HG02588 (cell line): ENCODE results near the gene GRIK1.
"Not testable (repeated sequence)": the region's sequence is repeated elsewhere in the genome, so short reads cannot be mapped to it uniquely, and the experiment has no call there.

Experiments
- ATAC-seq: cut with Tn5 transposase; IDR thresholded peaks from one replicate; pipeline ENCODE4 v1.9.1; 2021; ENCODE audit warnings: mild to moderate bottlenecking, moderate library complexity; ENCODE audit not compliant: unreplicated experiment

The GRIK1 gene

DNA sequence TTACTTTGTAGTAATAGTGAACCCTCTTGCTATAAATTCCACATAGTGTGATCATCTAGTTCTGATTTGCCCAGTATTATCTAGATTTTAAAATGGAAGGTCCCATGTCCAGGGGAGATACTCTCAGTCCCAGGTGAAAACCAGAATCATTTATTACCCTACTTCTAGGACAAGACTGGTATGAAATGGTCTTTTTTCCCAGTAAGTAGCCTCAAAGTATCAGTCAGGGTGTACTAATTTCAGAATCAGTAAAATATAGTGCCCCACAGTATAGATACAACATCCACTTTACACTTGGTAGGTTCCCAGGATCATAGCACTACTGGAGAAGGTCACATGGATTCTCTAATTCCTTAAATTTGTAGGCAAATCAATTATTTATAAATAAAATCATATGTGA, 318.3 kb downstream of the GRIK1 start:
- no peak for ATAC-seq

DNA sequence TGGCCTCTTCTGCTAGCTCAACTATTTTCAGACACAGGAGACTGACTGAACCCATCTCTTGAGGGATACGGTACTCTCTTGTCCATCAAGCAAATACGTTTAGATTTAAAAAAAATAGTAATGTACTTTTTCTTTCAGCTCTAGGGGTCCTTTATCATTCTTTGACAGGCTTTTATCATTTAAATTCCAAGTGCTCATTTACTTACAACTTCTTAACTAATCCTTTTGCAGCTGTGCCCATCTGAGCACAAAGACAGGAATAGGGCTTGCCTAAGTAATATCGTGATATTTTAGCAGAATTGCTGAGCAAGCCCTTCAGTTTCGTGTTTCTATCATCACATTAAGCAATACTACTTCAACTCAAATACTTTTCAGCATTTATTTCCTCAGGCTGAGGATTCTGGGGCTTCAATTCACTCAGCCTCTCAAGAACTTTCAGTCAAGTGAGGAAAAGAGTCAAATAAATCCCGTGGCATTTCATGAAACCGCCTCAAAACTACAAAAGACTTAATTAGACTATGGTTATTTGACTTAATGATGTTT, 323.5 kb downstream of the GRIK1 start:
- no peak for ATAC-seq

DNA sequence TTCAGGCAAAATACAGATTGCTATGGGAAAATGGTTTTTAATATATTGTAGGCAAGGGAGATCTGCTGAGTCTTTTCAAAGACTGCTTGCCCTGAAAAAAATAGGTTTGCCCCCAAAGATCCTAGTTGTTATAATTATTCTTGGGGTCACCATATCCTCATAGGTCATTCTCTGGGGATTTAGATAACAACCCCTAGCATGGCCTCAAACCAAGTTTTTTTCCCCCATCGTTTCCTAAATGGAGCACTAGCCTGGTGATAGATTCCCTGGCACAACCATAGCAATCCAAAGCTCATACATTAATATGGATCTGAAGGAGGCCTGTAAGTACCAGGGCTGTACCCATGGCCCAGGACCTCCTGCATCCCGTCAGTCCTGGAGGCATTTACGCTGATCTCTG, 325.9 kb downstream of the GRIK1 start:
- ATAC-seq = no peak

DNA sequence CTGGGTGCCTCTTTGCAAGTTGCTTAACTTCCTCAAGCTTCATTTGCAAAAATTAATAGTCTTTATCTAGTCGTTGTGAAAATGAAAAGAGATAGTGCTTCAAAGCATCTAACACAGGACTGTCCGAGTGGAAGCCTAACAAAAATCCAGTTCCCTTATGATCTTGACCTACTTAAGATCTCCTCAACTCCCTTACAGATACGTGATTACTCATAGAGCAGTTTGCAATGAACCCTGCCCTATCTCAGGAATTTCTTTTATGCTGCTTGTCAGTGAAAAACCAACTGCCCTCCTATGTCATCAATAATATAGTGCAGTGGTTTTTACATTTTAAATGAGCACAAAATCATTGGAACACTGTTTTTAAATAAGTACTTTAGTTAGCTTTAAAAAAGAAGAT, 326.8 kb downstream of the GRIK1 start:
- ATAC-seq = no peak

DNA sequence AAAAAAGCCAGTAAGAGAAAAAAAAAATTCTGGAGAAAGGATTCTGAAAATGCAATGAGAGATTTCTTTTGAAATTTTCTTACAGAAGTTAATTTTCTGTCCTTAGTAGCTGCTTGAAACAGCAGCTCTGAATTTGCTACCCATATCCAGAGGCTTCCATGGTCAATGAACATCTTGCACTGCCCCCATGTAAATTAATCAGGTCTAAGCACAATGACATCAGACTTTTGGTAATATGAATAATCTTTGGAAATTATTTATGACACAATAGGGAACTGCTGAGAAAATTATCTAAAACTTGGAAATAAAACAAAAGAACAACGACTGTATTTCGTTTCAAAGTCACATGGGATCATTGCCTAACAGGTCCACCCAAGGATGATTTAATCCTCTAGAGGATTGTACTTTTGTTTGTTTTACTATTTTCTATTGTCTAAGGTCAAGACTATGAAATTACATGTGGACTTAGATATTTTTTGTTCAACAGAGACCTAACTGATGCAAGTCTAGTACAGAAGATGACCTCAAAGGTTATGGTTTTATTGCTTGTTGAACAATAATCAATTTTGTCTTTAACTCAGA, 328.9 kb downstream of the GRIK1 start:
- ATAC-seq = no peak

DNA sequence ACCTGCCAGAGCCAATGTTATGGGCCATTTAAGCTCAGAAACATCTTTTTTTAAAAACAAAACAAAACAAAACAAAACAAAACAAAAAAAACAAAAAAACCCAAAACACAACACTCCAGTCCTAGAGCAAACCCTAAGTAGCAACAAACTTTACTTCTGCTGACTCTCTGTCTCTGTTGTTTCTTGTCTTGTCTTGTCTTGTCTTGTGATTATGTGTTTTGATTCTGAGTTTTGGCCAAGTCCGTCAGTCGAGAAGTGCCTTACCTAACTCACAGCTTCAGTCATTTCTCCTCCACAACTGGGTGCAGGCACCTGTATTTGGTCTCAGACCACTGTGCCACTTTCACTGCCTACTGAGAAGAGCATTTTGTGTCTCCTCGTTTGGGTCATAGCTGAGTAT, 333.2 kb downstream of the GRIK1 start:
- ATAC-seq = no peak

DNA sequence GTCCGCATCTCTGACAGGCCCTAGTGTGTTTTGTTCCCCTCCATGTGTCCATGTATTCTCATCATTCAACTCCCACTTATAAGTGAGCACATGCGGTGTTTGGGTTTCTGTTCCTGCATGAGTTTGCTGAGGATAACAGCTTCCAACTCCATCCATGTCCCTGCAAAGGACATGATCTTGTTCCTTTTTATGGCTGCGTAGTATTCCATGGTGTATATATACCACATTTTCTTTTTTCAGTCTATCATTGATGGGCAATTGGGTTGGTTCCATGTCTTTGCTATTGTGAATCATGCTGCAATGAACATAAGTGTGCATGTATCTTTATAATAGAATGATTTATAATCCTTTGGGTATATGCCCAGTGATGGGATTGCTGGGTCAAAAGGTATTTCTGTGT, 334.6 kb downstream of the GRIK1 start:
- not testable (repeated sequence) for ATAC-seq

DNA sequence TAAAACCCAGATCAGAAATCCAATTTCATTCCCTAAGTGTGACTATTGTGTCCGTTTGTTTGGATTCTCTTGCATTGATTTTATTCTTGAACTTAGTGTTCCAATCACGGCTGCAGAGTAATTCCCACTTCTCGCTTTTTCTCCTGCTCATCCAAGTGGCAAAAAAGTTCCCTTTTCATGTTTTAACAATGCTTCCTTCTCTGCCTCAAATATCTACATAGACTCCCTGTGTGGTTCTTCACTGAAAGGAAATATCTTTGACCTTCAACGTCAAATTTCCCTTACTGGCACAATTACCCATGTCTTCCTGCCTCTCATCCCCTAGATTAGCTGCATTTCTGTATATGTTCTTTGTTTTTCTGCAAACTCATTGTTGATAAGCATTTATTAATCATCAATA, 335.7 kb downstream of the GRIK1 start:
- no peak for ATAC-seq

DNA sequence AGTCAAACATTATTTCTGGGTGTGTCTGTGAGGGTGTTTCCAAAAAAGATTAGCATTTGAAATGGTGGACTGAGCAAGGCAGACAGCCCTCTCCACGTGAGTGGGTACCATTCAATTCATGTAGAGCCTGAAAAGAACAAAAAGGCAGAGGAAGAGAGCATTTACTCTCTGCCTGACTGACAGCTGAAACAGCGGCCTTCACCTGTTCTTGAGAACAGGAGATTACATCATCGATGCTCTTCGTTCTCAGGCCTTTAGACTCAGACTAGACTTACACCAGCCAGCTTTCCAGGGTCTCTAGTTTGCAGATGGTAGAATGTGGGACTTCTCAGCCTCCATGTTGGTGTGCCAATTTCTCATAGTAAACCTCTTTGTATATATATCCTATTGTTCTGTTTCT, 338.7 kb downstream of the GRIK1 start:
- ATAC-seq = no peak

DNA sequence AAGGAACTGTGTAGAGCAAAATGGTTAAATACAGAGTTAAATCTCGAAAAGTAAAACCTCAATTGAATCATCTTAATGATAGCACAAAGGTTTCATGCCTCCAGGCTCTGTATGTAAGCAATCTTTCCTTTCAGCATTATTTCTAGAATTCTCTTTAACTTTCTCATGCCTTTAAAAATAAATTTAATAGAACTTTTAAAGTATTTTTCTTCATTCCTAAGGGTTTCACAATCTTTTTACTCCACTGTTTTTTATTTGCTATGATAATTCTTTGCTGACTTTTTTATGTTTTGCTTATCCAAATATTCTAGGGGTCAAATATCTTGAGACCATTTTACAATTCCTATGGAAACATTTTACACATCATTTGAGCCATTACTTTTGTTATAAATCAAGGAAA, 353.1 kb downstream of the GRIK1 start:
- no peak for ATAC-seq

DNA sequence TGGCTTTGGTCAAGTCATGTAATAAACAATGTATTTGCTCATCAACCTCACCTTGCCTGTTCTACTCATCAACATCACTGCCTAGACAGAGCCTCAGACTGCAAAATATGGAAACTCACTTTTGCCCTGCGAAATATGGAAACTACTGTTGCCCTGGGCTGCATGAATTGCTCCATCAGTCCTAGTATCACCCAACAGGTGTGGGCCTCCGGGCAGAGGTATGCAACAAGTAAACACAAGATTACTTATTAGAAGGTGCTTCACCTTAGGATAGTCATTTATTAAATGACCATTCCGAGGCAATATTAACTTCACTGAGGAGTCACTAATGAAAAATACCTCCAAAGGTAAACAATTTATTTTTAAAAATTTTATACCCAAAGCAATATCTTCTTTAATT, 354.3 kb downstream of the GRIK1 start:
- no peak for ATAC-seq

DNA sequence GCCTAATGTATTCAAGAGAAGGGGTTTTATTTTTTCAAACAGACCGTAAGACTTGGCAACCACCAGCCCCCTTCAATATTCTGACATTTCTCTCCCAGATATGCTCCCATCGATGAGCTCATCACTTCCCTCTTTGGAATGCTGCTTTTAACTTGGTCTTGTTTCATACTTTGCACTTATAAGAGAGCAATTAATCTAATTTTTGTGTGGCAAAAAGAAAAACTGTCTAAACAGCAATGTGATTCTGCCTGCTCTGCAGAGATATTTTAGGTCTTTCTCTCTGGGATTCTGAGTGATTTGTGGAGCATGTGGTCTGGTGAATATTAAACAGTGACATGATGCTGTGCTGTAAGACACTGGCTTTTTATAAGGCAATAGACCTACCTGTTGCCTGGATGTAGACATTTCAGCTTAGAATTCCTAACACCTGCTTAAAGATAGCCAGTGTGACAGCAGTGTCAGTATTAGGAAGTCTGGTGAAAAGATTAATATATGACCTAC, 356.3 kb downstream of the GRIK1 start:
- ATAC-seq = no peak

DNA sequence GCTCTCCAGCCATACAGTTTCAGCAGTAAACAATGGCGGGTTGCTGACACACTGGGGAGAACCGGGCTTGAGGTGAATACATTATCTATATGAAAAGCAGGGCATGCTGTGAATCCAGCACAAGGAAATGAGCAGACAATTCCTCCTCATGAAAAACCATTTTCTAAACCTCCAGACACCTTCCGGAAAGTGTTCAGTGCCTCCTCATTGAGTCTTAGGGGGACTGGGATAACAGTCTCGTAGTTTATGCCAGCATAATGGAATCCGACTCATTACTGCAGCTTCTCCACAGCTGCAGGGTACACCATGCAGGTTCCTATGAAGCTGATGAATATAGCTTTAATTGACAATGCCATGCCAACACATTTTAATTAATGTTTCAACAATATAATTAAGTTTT, 356.9 kb downstream of the GRIK1 start:
- ATAC-seq = no peak

DNA sequence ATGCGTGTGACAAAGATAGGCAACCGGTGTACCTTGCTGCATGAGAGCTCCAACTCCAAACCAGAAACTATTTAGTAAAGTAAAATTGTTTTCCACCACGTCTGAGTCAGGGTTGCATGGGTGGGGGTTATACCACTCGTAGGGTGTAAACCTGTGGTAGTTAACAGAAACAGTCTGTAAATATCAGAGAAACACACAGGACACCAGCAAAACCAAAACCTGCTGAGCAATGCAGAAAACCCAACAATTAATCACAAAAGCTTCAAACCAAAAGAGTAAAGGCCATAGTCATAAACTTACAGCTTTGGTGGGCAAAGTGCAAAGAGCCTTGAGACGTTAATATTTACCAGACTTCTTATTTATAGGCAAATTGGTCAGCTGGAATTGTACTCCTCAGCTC, 358.4 kb downstream of the GRIK1 start:
- ATAC-seq = no peak

DNA sequence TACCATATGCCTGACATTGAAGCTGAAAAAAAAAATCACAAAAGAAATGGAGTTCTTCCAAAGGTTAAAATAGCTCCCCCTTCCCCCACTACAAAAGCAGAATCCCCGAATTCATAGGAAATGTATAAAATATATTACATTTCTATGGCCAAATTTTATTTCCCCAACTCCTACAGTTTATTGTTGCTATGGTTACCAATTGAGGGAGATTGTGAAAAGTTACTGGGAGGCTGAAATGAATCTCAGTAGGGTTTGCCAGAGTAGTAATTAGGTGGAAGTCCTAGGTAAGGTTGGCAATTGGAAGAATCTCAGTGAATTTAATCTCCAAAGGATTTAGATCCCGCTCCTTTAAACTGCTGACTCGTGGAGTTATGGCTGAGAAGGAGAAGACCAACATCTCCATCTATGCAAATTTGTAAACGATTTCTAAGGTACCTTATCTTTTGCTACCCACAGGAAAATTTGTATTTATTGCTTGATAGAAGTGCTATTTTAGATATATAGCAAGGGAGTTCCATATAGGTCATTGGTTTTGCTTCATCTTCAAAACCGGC, 359.0 kb downstream of the GRIK1 start:
- ATAC-seq = no peak

DNA sequence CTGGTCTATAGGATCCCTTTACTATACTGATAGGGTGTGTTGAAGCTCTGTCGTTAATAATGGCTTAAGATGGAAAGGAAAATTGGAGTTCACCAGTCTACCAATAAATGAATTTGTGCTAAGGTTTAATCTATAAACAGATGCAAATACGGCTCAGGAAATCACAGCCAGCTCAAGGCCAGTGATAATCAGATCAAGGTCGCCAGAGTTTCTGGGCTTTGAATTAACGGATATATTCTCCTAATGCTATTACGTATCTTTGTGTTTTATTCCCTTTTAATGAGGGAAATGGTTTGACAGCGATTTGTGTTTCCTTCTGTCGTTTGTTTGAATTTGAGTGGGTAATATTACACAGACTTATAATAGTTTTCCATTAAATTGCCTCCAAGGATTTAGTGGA, 361.5 kb downstream of the GRIK1 start:
- ATAC-seq = no peak

DNA sequence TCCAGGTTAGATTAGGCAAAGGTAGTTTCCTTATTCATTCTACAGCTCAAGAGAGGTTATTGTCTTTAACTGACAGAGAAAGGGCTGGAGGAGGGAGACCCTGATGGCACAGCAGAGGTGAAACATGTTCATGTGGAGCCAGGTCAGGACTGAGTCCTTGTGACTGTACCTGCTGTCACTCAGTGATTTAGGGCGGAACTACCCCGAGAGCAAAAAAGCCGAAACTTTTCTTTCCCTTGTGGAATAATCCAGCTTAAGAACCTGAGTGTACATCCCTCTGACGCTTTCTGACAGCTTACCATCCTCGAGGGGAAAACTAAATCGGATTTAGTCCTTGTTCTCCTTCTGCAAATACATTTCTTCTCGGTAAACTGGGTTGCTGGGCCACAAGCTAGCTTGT, 367.8 kb downstream of the GRIK1 start:
- ATAC-seq = no peak

DNA sequence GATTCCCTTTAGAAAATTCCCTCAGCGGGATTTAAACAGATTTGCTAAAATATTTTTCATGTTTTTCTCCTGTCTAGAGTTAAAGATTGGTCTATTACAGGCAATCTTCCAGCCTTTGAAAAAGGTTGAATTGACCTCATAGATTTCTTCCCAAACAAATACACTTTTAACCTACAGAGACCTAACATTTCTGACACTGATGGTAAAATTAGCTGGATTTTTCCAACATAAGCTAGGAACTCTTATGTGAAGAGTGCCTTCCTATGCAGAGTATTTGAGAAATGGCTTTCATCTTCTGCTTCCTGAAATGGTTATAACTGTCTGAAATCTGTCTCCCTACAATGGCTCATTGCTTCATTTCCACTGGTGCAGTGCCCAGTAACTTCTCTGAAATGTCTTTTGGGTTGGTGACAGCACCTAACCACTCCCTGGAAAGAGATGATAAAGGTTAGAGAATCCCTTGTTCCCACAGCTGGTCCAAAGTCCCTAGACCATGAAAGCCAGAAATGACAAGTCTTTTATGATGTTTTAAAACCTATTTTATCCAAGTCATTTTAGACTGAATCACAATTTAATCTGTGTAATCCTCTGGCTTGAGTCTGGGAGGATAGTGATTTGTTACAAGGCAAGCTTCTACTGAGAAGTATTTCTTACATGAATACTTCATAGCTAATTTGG, 371.6 kb downstream of the GRIK1 start:
- ATAC-seq = no peak

DNA sequence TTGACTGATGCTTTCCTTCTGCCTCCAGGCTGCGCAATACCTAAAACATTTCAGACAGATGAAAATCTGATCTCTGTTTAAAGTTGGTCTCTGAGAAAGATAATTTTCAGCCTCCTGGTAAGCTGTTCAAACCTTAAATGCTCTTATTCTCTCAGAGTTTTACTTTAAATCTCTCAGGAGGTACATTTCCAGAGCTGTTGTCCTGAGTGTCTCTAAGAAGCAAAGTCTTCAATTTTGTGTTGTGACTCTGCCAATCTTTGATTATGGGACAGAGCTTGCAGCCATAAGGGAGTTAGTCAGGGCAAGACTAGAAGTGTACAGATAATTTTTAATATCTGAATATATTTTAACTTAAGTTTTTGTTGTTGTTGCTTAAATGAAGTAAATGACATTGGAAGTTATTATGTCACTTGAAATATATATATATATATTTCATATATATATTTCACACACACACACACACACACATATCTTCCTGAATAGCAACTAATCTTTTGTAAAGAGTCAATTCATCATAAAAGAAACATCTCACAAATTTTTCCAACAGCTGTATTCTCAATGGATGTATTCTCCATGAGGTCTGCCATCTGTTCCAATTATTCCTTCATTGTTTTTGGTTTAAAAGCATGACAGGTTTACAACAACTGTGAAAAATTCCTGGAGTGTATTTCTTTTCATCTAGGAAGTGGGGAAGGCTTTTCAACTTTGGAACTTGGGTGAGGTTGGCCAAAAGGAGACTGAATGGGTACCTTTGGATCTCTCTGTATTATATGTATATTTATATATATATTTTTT, 381.7 kb downstream of the GRIK1 start:
- ATAC-seq = no peak

DNA sequence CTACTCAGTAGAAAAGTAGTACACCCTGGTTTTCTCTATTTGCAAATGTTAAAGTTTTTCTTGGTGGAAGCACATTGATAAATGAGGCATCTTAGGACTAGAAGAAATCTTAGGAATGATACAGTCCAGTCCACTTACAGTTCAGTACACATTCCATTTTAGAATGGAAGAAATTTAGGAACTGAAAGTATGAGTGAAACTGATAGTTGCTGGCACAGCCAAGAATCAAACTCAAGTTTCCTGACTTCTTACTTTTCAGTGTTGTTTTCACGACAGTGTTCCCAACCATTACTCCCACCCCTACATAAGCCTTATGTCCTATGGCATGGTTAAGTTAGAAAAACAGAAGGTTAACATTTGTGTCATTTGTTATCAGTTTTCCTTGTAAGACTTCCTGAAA, 382.6 kb downstream of the GRIK1 start:
- ATAC-seq = no peak

DNA sequence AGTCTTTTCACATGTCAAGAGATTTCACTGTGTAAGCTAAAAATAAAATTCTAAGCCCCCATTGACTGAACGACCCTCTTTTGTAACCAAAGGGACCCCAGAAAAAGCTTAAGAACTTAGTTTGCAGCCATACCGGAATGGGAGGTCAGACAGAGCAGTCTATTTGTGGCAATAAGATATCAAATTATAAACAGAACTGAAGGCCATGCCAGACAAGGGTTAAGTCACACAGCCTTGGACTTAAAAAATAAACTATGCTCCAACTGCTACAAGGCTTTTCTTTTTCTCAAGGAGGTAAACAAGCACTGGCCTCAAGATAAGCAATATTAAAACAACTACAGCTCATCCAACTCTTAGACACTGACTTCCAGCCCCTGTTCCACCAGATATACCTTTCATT, 384.2 kb downstream of the GRIK1 start:
- ATAC-seq = no peak

DNA sequence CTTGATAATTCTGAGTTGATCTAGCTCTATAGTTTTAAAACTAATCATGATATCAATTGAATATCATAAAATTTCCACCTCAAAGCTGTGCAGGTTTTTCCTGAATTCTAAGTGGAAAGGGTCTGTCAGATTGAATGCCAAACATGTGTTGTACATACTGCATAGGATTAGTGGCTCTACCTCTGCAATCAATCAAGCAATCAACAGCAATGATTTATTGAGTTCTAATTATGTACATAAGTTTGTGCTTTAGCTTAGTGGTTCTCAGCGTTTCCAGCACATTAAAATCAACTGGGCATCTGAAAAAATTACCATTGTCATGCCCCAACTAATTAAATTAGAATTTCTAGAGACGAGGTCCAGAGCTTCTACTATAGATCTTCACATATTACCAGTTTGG, 389.6 kb downstream of the GRIK1 start:
- ATAC-seq = no peak
